Astrocyte (in vitro differentiated cells and primary cell): ENCODE results near the gene TRIM56. TPM values are rescaled to one million over a fixed set of nuclear protein-coding genes. Genes with fewer than 3 reads are reported as not detected.

ENCODE experiments used
- DNase-seq: peaks from one replicate; pipeline ENCODE4 v3.0.0-alpha.2; 2010; ENCODE audit warnings: low read depth
- FAIRE-seq: peaks from 2 replicates; lab custom pipeline; 2011; peaks lifted over from hg19 to GRCh38; lab: Jason Lieb, UNC
- H2AFZ ChIP-seq: 2 replicates; pipeline ENCODE4 v1.6.0; 2012; ENCODE audit warnings: low read depth, low read length, inconsistent platforms
- H3K27ac ChIP-seq: 2 replicates; pipeline ENCODE4 v1.5.1; 2011; ENCODE audit warnings: low read depth, low read length, inconsistent platforms
- H3K27me3 ChIP-seq: 2 replicates; pipeline ENCODE4 v1.6.0; 2011; ENCODE audit warnings: low read length, inconsistent platforms; ENCODE audit not compliant: insufficient read depth
- H3K36me3 ChIP-seq: 2 replicates; pipeline ENCODE4 v1.5.1; 2011; ENCODE audit warnings: low read length, inconsistent platforms; ENCODE audit not compliant: insufficient read depth
- H3K4me1 ChIP-seq: 2 replicates; pipeline ENCODE4 v1.5.1; 2011; ENCODE audit warnings: low read length, inconsistent platforms; ENCODE audit not compliant: insufficient read depth
- H3K4me2 ChIP-seq: 2 replicates; pipeline ENCODE4 v1.6.0; 2012; ENCODE audit warnings: low read length, inconsistent platforms
- H3K4me3 ChIP-seq: 2 replicates; pipeline ENCODE4 v1.5.1; 2011; ENCODE audit warnings: low read depth, mild to moderate bottlenecking, low read length, inconsistent platforms; ENCODE audit not compliant: insufficient read depth
- H3K79me2 ChIP-seq: 2 replicates; pipeline ENCODE4 v1.6.0; 2012; ENCODE audit warnings: mild to moderate bottlenecking, low read length, inconsistent platforms; ENCODE audit not compliant: insufficient read depth
- H3K9ac ChIP-seq: 2 replicates; pipeline ENCODE4 v1.6.0; 2012; ENCODE audit warnings: mild to moderate bottlenecking, low read length, inconsistent platforms
- H3K9me3 ChIP-seq: 2 replicates; pipeline ENCODE4 v1.5.1; 2012; ENCODE audit warnings: low read depth, mild to moderate bottlenecking, low read length, inconsistent platforms; ENCODE audit not compliant: insufficient read depth
- H4K20me1 ChIP-seq: 2 replicates; pipeline ENCODE4 v1.6.0; 2012; ENCODE audit warnings: low read length, inconsistent platforms; ENCODE audit not compliant: insufficient read depth
- H3K27ac Mint-ChIP-seq: one replicate; pipeline ENCODE4 v1.8.0; 2021; ENCODE audit warnings: mild to moderate bottlenecking, mixed read lengths; ENCODE audit not compliant: unreplicated experiment
- H3K27me3 Mint-ChIP-seq: one replicate; pipeline ENCODE4 v1.8.0; 2021; ENCODE audit warnings: low read depth, mixed read lengths; ENCODE audit not compliant: unreplicated experiment
- H3K36me3 Mint-ChIP-seq: one replicate; pipeline ENCODE4 v1.8.0; 2021; ENCODE audit warnings: low read depth, mixed read lengths; ENCODE audit not compliant: unreplicated experiment
- H3K4me1 Mint-ChIP-seq: one replicate; pipeline ENCODE4 v1.8.0; 2021; ENCODE audit warnings: low read depth, mixed read lengths; ENCODE audit not compliant: unreplicated experiment
- H3K4me3 Mint-ChIP-seq: one replicate; pipeline ENCODE4 v1.8.0; 2021; ENCODE audit warnings: mild to moderate bottlenecking, moderate library complexity, mixed read lengths; ENCODE audit not compliant: unreplicated experiment
- H3K9me3 Mint-ChIP-seq: one replicate; pipeline ENCODE4 v1.8.0; 2021; ENCODE audit warnings: mild to moderate bottlenecking, mixed read lengths; ENCODE audit not compliant: unreplicated experiment
- EZH2 ChIP-seq: IDR thresholded peaks from 2 replicates; pipeline ENCODE4 v1.6.1; 2012; ENCODE audit warnings: mild to moderate bottlenecking, low read length, inconsistent platforms; ENCODE audit not compliant: insufficient read depth
- total RNA-seq: library from RNA; stranded (reverse); gene quantifications from 2 replicates; pipeline ENCODE4 v1.2.1, GENCODE V29; 2021
- TF ChIP-seq, protein P1 (sequence below): IDR thresholded peaks from 2 replicates; pipeline ENCODE4 v1.5.1; 2011; ENCODE audit warnings: low read depth, mild to moderate bottlenecking, inconsistent platforms, low read length, moderate library complexity; ENCODE audit not compliant: insufficient read depth

Gene TRIM56
- total RNA-seq, 1 donor from 2014 or later, result 24.2 TPM

DNA sequence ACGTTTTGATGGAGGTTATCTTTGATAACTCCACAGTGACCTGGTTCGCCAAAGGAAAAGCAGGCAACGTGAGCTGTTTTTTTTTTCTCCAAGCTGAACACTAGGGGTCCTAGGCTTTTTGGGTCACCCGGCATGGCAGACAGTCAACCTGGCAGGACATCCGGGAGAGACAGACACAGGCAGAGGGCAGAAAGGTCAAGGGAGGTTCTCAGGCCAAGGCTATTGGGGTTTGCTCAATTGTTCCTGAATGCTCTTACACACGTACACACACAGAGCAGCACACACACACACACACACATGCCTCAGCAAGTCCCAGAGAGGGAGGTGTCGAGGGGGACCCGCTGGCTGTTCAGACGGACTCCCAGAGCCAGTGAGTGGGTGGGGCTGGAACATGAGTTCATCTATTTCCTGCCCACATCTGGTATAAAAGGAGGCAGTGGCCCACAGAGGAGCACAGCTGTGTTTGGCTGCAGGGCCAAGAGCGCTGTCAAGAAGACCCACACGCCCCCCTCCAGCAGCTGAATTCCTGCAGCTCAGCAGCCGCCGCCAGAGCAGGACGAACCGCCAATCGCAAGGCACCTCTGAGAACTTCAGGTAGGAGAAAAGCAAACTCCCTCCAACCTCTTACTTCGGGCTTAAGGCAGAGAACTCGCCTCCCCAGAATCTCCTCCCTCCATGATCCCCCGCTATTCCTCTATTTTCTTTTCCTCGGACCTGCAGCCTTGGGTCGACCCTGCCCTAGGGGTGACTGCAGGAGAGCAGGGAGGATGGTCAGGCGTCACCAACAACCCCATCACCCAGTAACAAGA, 41.6 kb downstream of the TRIM56 start, which contains the start of gene SERPINE1:
Gene SERPINE1 (plus strand): TSS at position 454 of the 809 bp plus-strand sequence. CDS start 1,290 bp downstream, outside the sequence.
- Histone ChIP-seq H3K79me2 (peaks cover 57% of the 10 kb centered on the region), H3K36me3 (peaks cover 22% of the 10 kb centered on the region), H3K27ac (peak within 1 kb of the TSS; percentile 97), H2AFZ (no peak within 1 kb of the TSS), H3K9me3 (no peaks in the 10 kb centered on the region), H4K20me1 (peaks cover 47% of the 10 kb centered on the region), H3K27me3 (no peaks in the 10 kb centered on the region), H3K4me3 (peak within 1 kb of the TSS; percentile 96), H3K9ac (peak within 1 kb of the TSS; percentile 93), H3K4me2 (peak within 1 kb of the TSS; percentile 98), H3K4me1 (peaks cover 72% of the 10 kb centered on the region)
- peaks cover 30% of the 10 kb centered on the region for H3K36me3 Mint-ChIP-seq
- TF ChIP-seq, protein P1, sequence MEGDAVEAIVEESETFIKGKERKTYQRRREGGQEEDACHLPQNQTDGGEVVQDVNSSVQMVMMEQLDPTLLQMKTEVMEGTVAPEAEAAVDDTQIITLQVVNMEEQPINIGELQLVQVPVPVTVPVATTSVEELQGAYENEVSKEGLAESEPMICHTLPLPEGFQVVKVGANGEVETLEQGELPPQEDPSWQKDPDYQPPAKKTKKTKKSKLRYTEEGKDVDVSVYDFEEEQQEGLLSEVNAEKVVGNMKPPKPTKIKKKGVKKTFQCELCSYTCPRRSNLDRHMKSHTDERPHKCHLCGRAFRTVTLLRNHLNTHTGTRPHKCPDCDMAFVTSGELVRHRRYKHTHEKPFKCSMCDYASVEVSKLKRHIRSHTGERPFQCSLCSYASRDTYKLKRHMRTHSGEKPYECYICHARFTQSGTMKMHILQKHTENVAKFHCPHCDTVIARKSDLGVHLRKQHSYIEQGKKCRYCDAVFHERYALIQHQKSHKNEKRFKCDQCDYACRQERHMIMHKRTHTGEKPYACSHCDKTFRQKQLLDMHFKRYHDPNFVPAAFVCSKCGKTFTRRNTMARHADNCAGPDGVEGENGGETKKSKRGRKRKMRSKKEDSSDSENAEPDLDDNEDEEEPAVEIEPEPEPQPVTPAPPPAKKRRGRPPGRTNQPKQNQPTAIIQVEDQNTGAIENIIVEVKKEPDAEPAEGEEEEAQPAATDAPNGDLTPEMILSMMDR, result peak; percentile 36
- TF ChIP-seq EZH2, result no peak
- peak; percentile 100 for DNase-seq
- peaks cover 2% of the 10 kb centered on the region for H3K9me3 Mint-ChIP-seq
- H3K27ac Mint-ChIP-seq, result peak within 1 kb of the TSS; percentile 97
- peak; percentile 39 for FAIRE-seq
- no peaks in the 10 kb centered on the region for H3K27me3 Mint-ChIP-seq
- H3K4me3 Mint-ChIP-seq, result peak within 1 kb of the TSS; percentile 99
- H3K4me1 Mint-ChIP-seq, result peaks cover 40% of the 10 kb centered on the region

DNA sequence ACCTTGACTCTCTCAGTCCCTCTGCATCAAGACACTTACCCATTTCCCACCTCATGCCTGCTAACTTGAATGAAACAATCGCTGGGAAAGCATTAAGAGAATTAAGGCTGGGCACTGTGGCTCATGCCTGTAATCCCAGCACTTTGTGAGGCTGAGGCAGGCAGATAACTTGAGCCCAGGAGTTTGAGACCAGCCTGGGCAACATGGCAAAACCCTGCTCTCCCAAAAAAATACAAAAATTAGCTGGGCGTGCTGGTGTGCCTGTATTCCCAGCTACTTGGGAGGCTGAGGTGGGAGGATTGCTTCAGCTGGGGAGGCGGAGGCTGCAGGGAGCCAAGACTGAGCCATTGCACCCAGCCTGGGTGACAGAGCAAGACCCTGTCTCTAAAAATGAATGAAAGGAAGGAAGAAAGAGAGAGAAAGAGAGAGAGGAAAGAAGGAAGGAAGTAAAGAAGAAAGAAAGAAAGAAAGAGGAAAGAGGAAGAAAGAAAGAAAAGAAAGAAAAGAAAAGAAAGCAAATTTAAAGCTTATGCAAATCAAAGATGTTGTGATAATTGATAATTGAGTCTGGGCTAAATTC, 42.3 kb downstream of the TRIM56 start:
- H3K27me3 ChIP-seq, result no peaks in the 10 kb centered on the region
- H4K20me1 ChIP-seq, result peaks cover 54% of the 10 kb centered on the region
- peak overlapping the region; percentile 93 for H3K9ac ChIP-seq
- peaks cover 71% of the 10 kb centered on the region for H3K4me1 ChIP-seq
- H3K27me3 Mint-ChIP-seq, result no peaks in the 10 kb centered on the region
- DNase-seq (no peak), FAIRE-seq (no peak)
- H3K4me1 Mint-ChIP-seq, result peaks cover 34% of the 10 kb centered on the region
- peak overlapping the region; percentile 97 for H3K27ac Mint-ChIP-seq
- H3K4me2 ChIP-seq, result peak overlapping the region; percentile 98
- peak overlapping the region; percentile 97 for H3K27ac ChIP-seq
- TF ChIP-seq, protein P1, result no peak
- TF ChIP-seq EZH2, result no peak
- peak overlapping the region; percentile 96 for H3K4me3 ChIP-seq
- H3K36me3 Mint-ChIP-seq, result peaks cover 34% of the 10 kb centered on the region
- peaks cover 26% of the 10 kb centered on the region for H3K36me3 ChIP-seq
- H2AFZ ChIP-seq, result no peak overlapping the region
- no peaks in the 10 kb centered on the region for H3K9me3 ChIP-seq
- H3K9me3 Mint-ChIP-seq, result peaks cover 2% of the 10 kb centered on the region
- peak overlapping the region; percentile 99 for H3K4me3 Mint-ChIP-seq
- peaks cover 62% of the 10 kb centered on the region for H3K79me2 ChIP-seq
